DMS53 (cell line): ENCODE results near the gene SKIC8.
A peak's percentile ranks its signal among the peaks of the same experiment; 100 is the strongest.

Experiments used
- DNase-seq: peaks from one replicate; lab custom pipeline; 2025; lab: John Stamatoyannopoulos, UW

Gene SKIC8

GRCh38 chr15:78299101-78299930 lies at the start of gene SKIC8:
TSS of gene SKIC8 (minus strand) at chr15:78299609. CDS start at chr15:78295686, 3,923 bp downstream.
- DNase-seq, result peak; percentile 95

DNA sequence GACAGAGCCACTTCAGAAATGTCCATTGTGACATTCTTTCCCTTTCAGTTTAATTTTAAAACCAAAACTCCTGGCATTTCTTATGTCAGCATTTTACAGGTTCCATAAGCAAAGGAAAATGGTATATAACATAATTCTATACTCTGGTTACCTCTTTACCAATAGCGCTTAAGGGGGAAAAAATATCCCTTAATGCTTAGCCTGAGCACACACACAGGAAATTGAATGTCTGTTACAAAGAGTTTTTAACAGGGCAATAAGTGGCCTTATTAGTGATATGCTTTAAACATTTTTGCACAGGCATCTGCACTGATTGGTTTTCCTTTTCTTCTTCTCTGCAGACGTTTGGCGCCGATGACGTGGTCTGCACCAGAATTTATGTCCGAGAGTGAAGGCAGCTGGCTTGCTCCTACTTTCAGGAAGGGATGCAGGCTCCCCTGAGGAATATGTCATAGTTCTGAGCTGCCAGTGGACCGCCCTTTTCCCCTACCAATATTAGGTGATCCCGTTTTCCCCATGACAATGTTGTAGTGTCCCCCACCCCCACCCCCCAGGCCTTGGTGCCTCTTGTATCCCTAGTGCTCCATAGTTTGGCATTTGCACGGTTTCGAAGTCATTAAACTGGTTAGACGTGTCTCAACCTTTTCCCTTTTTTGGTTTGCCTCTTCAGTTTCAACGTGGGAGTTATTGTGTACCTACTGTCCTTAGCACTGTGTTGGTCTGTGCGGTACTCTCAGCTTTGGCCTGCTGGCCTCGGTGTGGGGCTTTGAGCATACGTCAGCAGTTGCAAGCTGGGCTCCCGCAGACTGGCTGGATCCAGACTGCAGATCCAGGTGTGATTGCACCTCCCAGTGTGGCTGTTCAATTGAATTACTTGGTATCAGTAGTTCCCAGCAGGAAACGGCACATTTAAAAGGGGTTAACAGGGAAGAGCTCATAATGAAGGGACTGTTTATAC lies 48.5 kb upstream of the SKIC8 start:
- peak; percentile 37 for DNase-seq

- no peak for DNase-seq
Measured at GRCh38 chr15:78345396-78346125, 46.2 kb upstream of the SKIC8 start.

GRCh38 chr15:78343276-78344060 lies 44.1 kb upstream of the SKIC8 start:
- DNase-seq, result no peak

GRCh38 chr15:78342021-78342420 lies 42.6 kb upstream of the SKIC8 start:
- DNase-seq, result no peak

DNA sequence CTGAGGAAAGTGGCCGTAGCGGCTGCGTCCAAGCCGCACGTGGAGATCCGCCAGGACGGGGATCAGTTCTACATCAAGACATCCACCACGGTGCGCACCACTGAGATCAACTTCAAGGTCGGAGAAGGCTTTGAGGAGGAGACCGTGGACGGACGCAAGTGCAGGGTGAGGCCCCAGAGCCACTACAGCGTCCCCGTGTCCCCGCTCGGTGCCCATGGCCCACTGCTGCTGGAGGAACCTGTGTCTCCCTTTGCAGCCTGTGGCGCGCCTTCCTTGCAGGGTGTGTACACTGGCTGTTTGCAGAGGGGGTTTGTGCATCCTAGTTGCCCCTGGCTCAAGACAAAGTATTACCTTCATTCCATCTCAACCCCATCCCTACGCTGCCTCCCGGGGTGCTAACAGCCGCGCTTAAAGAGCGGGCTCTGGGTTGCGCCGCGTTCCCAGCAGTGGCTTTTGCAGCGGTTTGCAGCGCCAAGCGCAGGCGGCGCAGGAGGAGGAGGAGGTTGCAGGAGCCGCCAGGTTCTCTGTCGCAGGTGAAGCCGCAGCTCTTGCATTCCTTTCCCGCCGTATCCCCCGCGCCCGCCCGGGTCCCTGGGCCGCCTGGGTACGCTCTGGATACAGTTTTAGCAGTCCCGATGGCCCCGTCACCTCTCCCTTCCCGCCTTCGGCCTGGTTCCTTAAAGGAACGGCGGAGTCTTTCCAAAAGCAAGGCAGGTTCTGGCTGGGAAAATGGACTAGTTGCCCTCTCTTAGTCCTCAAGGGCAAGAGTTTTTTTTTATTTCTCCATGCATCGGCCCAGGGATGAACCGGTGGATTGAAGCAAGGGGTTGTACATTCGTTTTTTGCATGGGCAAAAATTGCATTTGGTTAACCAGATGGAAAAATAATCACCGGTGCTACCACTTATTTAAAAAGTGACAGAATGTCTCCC lies 41.9 kb upstream of the SKIC8 start:
- DNase-seq, result peak; percentile 53

DNA sequence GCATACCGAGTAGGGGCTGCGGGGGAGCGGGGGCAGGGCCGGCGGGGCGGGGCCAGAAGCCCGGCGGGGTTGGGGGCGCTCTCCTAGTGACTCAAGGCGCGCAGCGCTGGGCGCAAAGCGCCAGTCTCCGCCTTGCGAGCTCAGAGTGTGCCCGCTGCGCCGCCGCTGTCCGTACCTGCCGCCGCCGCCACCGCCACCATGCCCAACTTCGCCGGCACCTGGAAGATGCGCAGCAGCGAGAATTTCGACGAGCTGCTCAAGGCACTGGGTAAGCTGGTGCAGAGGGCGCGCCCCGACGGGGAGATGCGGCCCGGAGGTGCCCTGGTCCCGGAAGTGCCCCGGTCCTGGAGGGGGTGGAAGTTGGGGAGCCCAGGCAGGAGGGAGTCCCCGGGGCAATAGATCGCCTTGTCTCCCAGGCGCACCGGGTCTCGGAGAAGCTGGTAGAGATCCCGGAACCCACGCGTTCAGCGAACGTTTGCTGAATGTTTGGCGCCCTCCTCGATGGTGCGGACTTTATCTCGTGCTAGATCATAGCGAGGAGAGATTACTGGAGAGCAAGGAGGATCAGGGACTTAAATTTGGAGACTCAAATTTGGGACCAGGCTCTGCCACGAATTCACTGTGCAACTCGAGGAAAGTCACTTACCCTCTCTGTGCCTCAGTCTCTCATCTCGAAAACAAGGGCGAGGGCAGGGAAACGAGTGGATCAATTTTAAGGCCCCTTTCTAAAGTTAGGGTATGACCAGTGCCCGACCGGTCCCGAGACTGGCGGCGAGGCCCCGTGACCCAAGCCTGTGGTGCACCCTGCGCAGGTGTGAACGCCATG lies 41.0 kb upstream of the SKIC8 start, which contains the start of gene CRABP1:
Gene CRABP1 (plus strand): TSS at position 123 of the 826 bp plus-strand sequence. CDS start 76 bp downstream, at position 199.
- DNase-seq, result peak; percentile 60

DNA sequence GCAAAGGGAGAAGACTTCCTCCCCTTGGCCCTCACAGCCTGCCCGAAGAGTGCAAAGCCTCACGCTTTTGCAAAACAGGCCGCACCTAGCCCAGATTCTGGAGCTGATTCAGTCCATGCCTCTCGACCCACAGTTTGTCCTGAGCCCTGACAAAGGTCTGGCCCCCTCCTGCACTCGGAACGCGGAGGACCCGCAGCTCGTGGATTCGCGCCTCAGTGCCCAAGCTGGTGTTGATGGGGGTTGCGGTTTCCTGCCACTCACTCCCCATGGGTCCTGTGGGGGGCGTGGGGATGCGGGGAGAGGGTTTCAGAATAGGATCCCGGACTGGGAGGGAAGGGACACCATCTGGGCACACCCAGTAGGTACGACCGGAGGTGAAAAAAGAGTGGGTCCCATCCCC lies 40.1 kb upstream of the SKIC8 start:
- no peak for DNase-seq

DNA sequence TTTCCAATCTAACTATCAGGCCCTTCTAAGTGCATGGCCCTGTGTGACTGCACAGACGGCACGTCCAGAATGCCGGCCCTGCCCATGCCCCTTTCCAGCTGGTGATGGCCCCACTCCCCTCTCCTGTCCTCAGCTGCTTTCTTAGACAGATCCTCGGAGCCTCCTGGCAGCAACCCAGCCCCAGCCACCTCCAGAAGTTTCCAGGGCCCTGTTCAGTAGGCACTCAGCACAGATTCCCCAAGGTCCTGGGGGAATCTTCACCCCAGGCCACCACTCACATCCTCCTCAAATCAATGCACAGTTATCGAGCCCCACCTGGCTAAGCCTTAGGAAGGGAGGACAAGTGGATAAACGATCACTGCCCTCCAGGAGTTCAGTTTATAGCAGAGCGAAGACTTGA lies 39.4 kb upstream of the SKIC8 start:
- DNase-seq, result no peak

DNA sequence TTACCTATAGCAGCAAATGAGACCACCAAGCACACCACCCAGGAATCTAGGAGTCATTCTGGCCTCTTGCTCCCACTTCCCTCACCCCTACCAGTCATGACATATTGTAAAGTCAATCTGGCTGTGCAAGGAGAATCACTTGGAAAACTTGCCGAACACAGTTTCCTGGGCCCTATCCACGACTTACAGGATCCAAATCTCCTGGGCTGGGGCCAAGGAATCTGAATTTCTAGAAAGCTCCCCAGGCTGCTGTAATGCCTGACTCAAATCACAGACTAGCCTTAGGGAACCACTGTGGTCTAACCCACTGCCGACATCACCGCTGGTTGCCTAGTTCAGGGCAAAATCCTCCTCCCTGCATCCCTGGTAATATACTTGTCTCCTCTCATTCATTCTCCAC lies 36.6 kb upstream of the SKIC8 start:
- DNase-seq, result no peak

DNA sequence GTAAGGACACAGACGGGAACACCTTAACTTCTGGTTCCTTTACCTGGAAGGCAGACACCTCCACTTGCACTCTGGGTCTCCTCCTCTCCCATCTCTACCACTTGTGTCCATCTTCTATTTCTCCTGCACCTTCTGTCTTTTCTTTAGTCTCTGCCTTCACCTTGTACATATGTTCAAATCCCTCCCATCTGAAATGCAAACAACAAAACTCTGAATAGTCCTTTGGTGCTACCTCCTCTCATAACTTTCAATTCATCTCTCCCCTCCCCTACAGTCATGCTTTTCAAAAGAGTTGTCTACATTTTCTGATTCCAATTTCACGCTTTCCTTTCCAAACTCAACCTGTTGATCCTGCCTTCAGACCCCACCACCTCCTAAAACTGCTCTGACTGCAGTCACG lies 35.4 kb upstream of the SKIC8 start:
- no peak for DNase-seq

- no peak for DNase-seq
Measured at GRCh38 chr15:78329625-78330024, 30.2 kb upstream of the SKIC8 start.

DNA sequence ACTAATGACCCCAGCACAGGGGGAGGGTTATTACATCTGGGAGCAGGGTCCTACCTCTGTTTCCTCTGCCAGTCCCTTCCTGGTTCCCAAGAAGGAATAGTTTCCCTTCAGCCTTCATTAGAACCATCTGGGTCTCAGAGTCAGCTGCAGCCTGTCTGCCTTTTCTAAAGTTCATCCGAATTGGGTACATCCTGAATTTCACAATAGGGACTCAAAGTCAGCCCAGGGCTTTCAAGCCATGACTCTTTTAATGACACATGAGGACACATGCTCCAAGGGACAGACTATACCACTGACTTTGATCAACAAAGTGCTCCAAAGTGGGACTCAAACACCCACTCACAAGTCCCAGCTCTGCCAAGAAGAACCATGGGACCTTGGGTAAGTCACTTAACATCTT lies 28.1 kb upstream of the SKIC8 start:
- no peak for DNase-seq

DNA sequence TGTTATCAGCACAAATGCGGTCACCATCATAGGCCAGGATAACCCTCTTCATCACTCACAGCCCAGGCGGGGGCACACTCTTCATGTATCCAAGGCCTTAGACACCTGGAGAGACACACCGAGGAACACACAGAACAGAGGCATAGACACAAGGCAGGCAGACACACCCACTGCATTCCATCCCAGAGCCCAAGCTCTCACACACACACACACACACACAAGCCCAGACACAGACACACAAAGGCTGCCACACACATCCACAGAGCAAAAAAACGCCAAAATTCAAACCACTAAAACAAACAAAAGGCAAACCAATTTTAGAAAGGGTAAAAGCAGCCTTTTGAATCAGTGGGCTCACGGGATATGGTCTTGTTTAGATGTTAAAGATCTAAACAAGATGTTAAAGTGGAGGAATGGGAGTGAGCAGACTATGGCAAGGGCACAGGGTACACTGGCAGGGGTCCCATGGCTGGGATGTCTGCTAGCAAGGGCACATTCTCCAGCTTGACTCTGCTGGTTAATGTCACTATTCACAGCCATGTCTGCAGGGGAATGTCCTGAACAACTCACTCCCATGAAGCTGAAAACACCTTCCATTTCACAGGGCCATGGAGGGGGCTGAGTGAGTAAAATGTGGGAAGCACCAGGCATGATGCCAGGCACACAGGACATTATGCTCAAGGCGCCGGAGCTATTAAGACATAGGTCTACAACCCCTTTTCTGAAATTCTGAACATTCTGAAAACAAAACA lies 25.9 kb upstream of the SKIC8 start:
- DNase-seq, result no peak

- DNase-seq, result no peak
Measured at GRCh38 chr15:78324144-78324543, 24.7 kb upstream of the SKIC8 start.

- DNase-seq, result no peak
Measured at GRCh38 chr15:78323693-78324092, 24.3 kb upstream of the SKIC8 start.

DNA sequence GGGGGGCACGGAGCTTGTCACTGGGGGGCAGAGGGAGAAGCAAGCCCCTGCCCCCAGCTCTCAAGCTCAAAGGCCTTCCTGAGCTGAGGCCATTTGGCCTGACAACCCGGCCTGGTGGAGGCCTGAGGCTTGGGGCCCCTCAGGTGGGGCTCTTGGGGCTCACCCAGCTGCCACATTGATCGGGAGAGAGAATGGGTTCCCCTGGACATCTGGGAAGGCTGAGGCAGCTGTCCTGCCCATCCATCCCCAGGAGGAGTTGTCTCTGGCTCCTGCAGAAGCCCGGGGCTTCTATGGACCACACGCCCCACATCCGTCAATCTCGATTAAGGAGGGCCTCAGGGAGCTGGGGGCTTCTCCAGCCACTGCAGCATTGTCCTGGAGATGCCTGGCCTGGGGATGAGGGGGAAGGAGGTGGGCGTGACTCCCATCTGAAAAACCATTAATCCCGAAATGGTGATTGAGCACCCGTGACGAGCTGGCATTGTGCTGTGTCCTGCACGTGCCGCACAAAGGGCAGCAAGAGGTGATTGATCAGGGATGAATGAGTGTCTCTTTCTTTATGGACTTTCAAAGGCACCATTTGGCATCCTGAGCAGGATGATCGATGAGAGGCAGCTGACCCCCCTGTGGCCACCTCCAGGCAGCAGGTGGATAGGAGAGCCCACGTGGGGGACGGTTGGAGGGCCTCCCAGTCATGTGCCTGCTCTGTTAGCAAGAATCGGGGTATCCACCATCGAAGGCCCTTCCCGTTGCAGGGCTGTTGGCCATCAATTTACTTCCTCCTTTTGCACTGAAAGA lies 23.5 kb upstream of the SKIC8 start:
- no peak for DNase-seq

DNA sequence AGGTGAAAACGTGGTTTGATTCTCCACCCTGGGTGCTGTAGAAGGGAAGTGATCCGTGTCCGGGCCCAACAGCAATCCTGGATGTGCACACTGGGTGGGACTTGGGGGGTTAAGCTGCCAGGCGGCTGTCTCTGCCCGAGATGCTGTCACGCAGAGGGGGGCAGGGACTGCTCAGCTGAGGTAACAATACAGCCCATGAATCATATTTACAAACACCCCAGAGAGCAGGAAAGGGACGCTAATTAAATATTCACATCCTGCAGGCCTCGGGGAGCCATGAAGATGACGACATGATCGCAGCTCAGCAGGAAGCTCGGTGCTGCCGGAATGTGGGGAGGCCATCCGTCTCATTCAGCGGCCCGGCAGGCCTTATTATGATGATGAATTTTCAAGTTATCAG lies 22.8 kb upstream of the SKIC8 start:
- peak; percentile 84 for DNase-seq
